K562 (cell line): ENCODE results near the gene RELCH. TPM values are rescaled to one million over a fixed set of nuclear protein-coding genes. Genes with fewer than 3 reads are reported as not detected.

ENCODE experiments used
- ATF6 ChIP-seq: sonication (generic); formaldehyde crosslinking; IDR thresholded peaks from 2 replicates; pipeline ENCODE4 v1.4.0; 2020; ENCODE audit warnings: mild to moderate bottlenecking, missing genetic modification reagents
- BACH1 ChIP-seq: fragments of 200-800 bp; sonication (Bioruptor generic); IDR thresholded peaks from 2 replicates; pipeline ENCODE4 v1.6.1; 2016; ENCODE audit warnings: missing genetic modification characterization, missing compliant biosample characterization
- DLX4 ChIP-seq: fragments of 250-450 bp; sonication (Bioruptor Pico); IDR thresholded peaks from 2 replicates; pipeline ENCODE4 v1.6.1; 2021; ENCODE audit warnings: mild to moderate bottlenecking
- GABPB2 ChIP-seq: fragments of 250-450 bp; sonication (Bioruptor Pico); conservative IDR thresholded peaks from 2 replicates; pipeline ENCODE4 v1.5.1; 2021; ENCODE audit warnings: mild to moderate bottlenecking
- GTF2F1 ChIP-seq: IDR thresholded peaks from 2 replicates; pipeline ENCODE4 v1.6.1; 2011; ENCODE audit warnings: low read depth, low read length, improper control_type of control experiment
- LARP7 ChIP-seq: fragments of 450-650 bp; IDR thresholded peaks from 2 replicates; pipeline ENCODE4 v1.6.1; 2016
- NEUROD1 ChIP-seq: fragments of 150-350 bp; IDR thresholded peaks from 2 replicates; pipeline ENCODE4 v1.6.1; 2014; ENCODE audit warnings: borderline replicate concordance, low read length, low read depth; ENCODE audit not compliant: partially characterized antibody
- NR4A1 ChIP-seq, 2 experiments: fragments of 250-450 bp in 1 of 2; fragments of 450-650 bp in 1 of 2; sonication (Bioruptor Pico) in 1 of 2; IDR thresholded peaks; 2 replicates each; pipeline versions ENCODE4 v1.4.0 to v1.6.1; 2016 to 2020; ENCODE audit warnings: mild to moderate bottlenecking in 2 of 2, missing compliant biosample characterization in 1 of 2, missing genetic modification characterization in 1 of 2, moderate library complexity in 1 of 2
- RBM34 ChIP-seq: fragments of 200-400 bp; formaldehyde crosslinking; IDR thresholded peaks from 2 replicates; pipeline ENCODE4 v1.6.1; 2018; ENCODE audit warnings: low read length, borderline replicate concordance; ENCODE audit not compliant: insufficient read depth
- RFX1 ChIP-seq: fragments of 450-650 bp; IDR thresholded peaks from 2 replicates; pipeline ENCODE4 v1.6.1; 2016; ENCODE audit warnings: mild to moderate bottlenecking, moderate library complexity
- RREB1 ChIP-seq: fragments of 250-450 bp; sonication (Bioruptor Pico); IDR thresholded peaks from 2 replicates; pipeline ENCODE4 v1.4.0; 2020
- RUNX1 ChIP-seq: sonication (generic); IDR thresholded peaks from 2 replicates; pipeline ENCODE4 v1.6.1; 2016; ENCODE audit warnings: antibody characterized with exemption, low read depth
- SNIP1 ChIP-seq: fragments of 450-650 bp; IDR thresholded peaks from 2 replicates; pipeline ENCODE4 v1.7.1; 2017; ENCODE audit warnings: low read depth, mild to moderate bottlenecking
- TRIM25 ChIP-seq: fragments of 450-650 bp; IDR thresholded peaks from 2 replicates; pipeline ENCODE4 v1.7.0; 2016; ENCODE audit warnings: borderline replicate concordance
- polyA plus RNA-seq, 8 experiments: library from polyadenylated mRNA; depleted of rRNA in 4 of 8; stranded (reverse) in 5 of 8; unstranded in 3 of 8; fragments of >200 nt; fragmentation: Nextera tagmentation in 2 of 8; fragmentation: Illumina TruSeq in 1 of 8; extraction: Ambion mirVana in 2 of 8; extraction: Trizol in 1 of 8; gene quantifications; 2 replicates each; pipeline versions ENCODE4 v1.2.1 to v1.2.3, GENCODE V29; 2011 to 2014; ENCODE audit warnings: inconsistent platforms in 1 of 8, missing spikeins in 1 of 8
- total RNA-seq, 7 experiments: library from RNA; depleted of rRNA in 6 of 7; stranded (reverse); fragments of >200 nt in 6 of 7; fragmentation: Illumina TruSeq in 2 of 7; extraction: Trizol in 2 of 7; gene quantifications; 2 replicates each; pipeline versions ENCODE4 v1.2.1 to v1.2.3, GENCODE V29; 2011 to 2021; ENCODE audit warnings: low replicate concordance in 1 of 7

RELCH gene
- total and polyA plus RNA-seq, 9 of the 15 experiments (the other 6 are each of a cell fraction or from before 2014, with no cell fraction given): 1.4 to 13.6 (median 7.6) TPM

GRCh38 chr18:62186774-62187542 lies at the start of gene RELCH, which contains the start of gene PIGN (continued):
- TF ChIP-seq RREB1: 0 out of 2 replicates have a peak, but pooled peaks have one; percentile 24
- peak; percentile 33; the same call in 1 of the 2 replicates for TF ChIP-seq ATF6 (CRISPR knock-in tag)
- TF ChIP-seq RUNX1: no peak
- TF ChIP-seq RBM34: no peak
- no peak for TF ChIP-seq RFX1
- no peak for TF ChIP-seq SNIP1
- no peak for TF ChIP-seq BACH1
- TF ChIP-seq GTF2F1: no peak
- TF ChIP-seq TRIM25: no peak
- no peak for TF ChIP-seq GABPB2 (CRISPR knock-in tag)
- no peak for TF ChIP-seq LARP7
- TF ChIP-seq NR4A1 (CRISPR knock-in tag; IDR thresholded peaks at IDR 0.05): no peak
- TF ChIP-seq NR4A1 (tag; IDR thresholded peaks at IDR 0.05): no peak
- peak; percentile 67 for TF ChIP-seq NEUROD1
- no peak for TF ChIP-seq DLX4 (CRISPR knock-in tag)
